ENCODE data around the gene MS4A2.
"Not testable (repeated sequence)": the region's sequence is repeated elsewhere in the genome, so short reads cannot be mapped to it uniquely, and the experiment has no call there.

MS4A2 gene

GRCh38 chr11:60108631-60109030, 20.2 kb downstream of the MS4A2 start:
- WGBS (ENCODE audit: extremely low coverage, insufficient coverage, insufficient read length) = no CpG with 5 or more reads among the region's 5 CpGs
- H2BK5ac ChIP-seq (ENCODE audit: low read depth, low read length, poor library complexity); H3K27ac ChIP-seq (ENCODE audit: low read depth, low read length): not testable (repeated sequence)

GRCh38 chr11:60111793-60112192, 23.3 kb downstream of the MS4A2 start:
- H3K27me3 ChIP-seq (ENCODE audit: insufficient read depth, low read length) = no peaks in the 10 kb centered on the region
- H3K14ac ChIP-seq (ENCODE audit: low read length) = no peak overlapping the region
- H2AFZ ChIP-seq (ENCODE audit: insufficient read depth, low read length, poor library complexity) = no peak overlapping the region
- H3K79me2 ChIP-seq (ENCODE audit: control insufficient read depth, insufficient read depth, low read length, poor library complexity) = no peaks in the 10 kb centered on the region
- no peak overlapping the region for H2BK12ac ChIP-seq (ENCODE audit: low read length)
- H3K4me3 ChIP-seq (ENCODE audit: low read depth, low read length) = no peak overlapping the region
- no CpG with 5 or more reads among the region's 2 CpGs for WGBS (ENCODE audit: extremely low coverage, insufficient coverage, insufficient read length)
- H3K9me3 ChIP-seq (ENCODE audit: insufficient read depth, low read depth, low read length) = no peaks in the 10 kb centered on the region
- H3K36me3 ChIP-seq (ENCODE audit: control insufficient read depth in 1 of 2, insufficient read depth in 2 of 2, low read length in 2 of 2) = no peaks in the 10 kb centered on the region
- H2BK120ac ChIP-seq (ENCODE audit: insufficient read depth, low read length, poor library complexity) = no peak overlapping the region
- H3K79me1 ChIP-seq (ENCODE audit: low read length) = no peaks in the 10 kb centered on the region
- no peak overlapping the region for H2AK5ac ChIP-seq (ENCODE audit: low read length)
- no peak overlapping the region for H3K9ac ChIP-seq (ENCODE audit: low read length)
- H3K4ac ChIP-seq (ENCODE audit: low read depth, low read length) = no peak overlapping the region
- H3K4me1 ChIP-seq (ENCODE audit: control insufficient read depth in 1 of 2, insufficient read depth in 2 of 2, low read length in 2 of 2) = no peaks in the 10 kb centered on the region
- H3K23ac ChIP-seq (ENCODE audit: low read length) = no peak overlapping the region
- H3K27ac ChIP-seq (ENCODE audit: low read depth, low read length) = no peak overlapping the region
- H3K4me2 ChIP-seq (ENCODE audit: low read length) = no peak overlapping the region
- no peak overlapping the region for H4K91ac ChIP-seq (ENCODE audit: low read depth, low read length)
- H3K18ac ChIP-seq (ENCODE audit: low read length) = no peak overlapping the region
- H4K8ac ChIP-seq (ENCODE audit: low read depth, low read length) = no peak overlapping the region
- no peak for DNase-seq
- no peak overlapping the region for H4K12ac ChIP-seq (ENCODE audit: low read depth, low read length)
- H2BK5ac ChIP-seq (ENCODE audit: low read depth, low read length, poor library complexity) = no peak overlapping the region

More at GRCh38 chr11:60108631-60109030, 20.2 kb downstream of the MS4A2 start:
- not testable (repeated sequence) for H3K4me3 ChIP-seq (ENCODE audit: low read depth, low read length); H3K36me3 ChIP-seq (ENCODE audit: control insufficient read depth in 1 of 2, insufficient read depth in 2 of 2, low read length in 2 of 2); H2BK12ac ChIP-seq (ENCODE audit: low read length); H2AFZ ChIP-seq (ENCODE audit: insufficient read depth, low read length, poor library complexity); H3K18ac ChIP-seq (ENCODE audit: low read length); H3K9me3 ChIP-seq (ENCODE audit: insufficient read depth, low read depth, low read length); H3K79me1 ChIP-seq (ENCODE audit: low read length); H3K79me2 ChIP-seq (ENCODE audit: control insufficient read depth, insufficient read depth, low read length, poor library complexity); H4K91ac ChIP-seq (ENCODE audit: low read depth, low read length); H3K4me2 ChIP-seq (ENCODE audit: low read length); H2BK120ac ChIP-seq (ENCODE audit: insufficient read depth, low read length, poor library complexity); H3K23ac ChIP-seq (ENCODE audit: low read length); H2AK5ac ChIP-seq (ENCODE audit: low read length); H3K14ac ChIP-seq (ENCODE audit: low read length); DNase-seq; H4K12ac ChIP-seq (ENCODE audit: low read depth, low read length); H3K4ac ChIP-seq (ENCODE audit: low read depth, low read length); H3K4me1 ChIP-seq (ENCODE audit: control insufficient read depth in 1 of 2, insufficient read depth in 2 of 2, low read length in 2 of 2); H4K8ac ChIP-seq (ENCODE audit: low read depth, low read length); H3K9ac ChIP-seq (ENCODE audit: low read length); H3K27me3 ChIP-seq (ENCODE audit: insufficient read depth, low read length)

GRCh38 chr11:60116996-60117790, 28.7 kb downstream of the MS4A2 start:
- Histone ChIP-seq H3K14ac (ENCODE audit: low read length) (no peak overlapping the region), H3K23ac (ENCODE audit: low read length) (no peak overlapping the region), H2AFZ (ENCODE audit: insufficient read depth, low read length, poor library complexity) (no peak overlapping the region), H3K9ac (ENCODE audit: low read length) (no peak overlapping the region), H3K79me1 (ENCODE audit: low read length) (no peaks in the 10 kb centered on the region), H3K36me3 (ENCODE audit: control insufficient read depth in 1 of 2, insufficient read depth in 2 of 2, low read length in 2 of 2) (no peaks in the 10 kb centered on the region), H3K4me2 (ENCODE audit: low read length) (no peak overlapping the region), H3K18ac (ENCODE audit: low read length) (no peak overlapping the region), H4K8ac (ENCODE audit: low read depth, low read length) (no peak overlapping the region), H4K91ac (ENCODE audit: low read depth, low read length) (no peak overlapping the region), H4K12ac (ENCODE audit: low read depth, low read length) (no peak overlapping the region), H2BK12ac (ENCODE audit: low read length) (no peak overlapping the region), H3K4ac (ENCODE audit: low read depth, low read length) (no peak overlapping the region), H2BK5ac (ENCODE audit: low read depth, low read length, poor library complexity) (no peak overlapping the region), H3K4me1 (ENCODE audit: control insufficient read depth in 1 of 2, insufficient read depth in 2 of 2, low read length in 2 of 2) (no peaks in the 10 kb centered on the region), H3K4me3 (ENCODE audit: low read depth, low read length) (no peak overlapping the region), H3K9me3 (ENCODE audit: insufficient read depth, low read depth, low read length) (no peaks in the 10 kb centered on the region), H2BK120ac (ENCODE audit: insufficient read depth, low read length, poor library complexity) (no peak overlapping the region), H2AK5ac (ENCODE audit: low read length) (no peak overlapping the region), H3K27ac (ENCODE audit: low read depth, low read length) (no peak overlapping the region), H3K79me2 (ENCODE audit: control insufficient read depth, insufficient read depth, low read length, poor library complexity) (no peaks in the 10 kb centered on the region), H3K27me3 (ENCODE audit: insufficient read depth, low read length) (no peaks in the 10 kb centered on the region)
- no peak for DNase-seq

DNA sequence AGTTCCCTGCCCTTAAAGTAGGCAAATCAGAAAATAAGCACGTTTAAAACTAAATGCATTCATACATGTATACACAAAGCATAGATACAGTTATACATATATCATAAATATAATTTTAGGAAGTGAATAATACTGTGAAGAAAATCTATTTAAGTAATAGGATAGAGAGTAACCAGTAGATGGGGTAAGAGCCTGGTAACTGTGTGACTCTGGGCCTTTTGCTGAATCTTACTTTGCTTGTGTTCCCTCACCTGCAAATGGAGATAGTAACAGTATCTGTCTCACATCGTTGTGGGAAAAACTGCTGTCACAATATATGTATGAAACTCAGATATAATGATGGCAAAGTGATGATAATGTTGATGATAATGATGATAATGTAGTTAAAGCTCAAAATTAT, 29.9 kb downstream of the MS4A2 start:
- DNase-seq = no peak
- Histone ChIP-seq H3K4me1 (ENCODE audit: control insufficient read depth in 1 of 2, insufficient read depth in 2 of 2, low read length in 2 of 2) (no peaks in the 10 kb centered on the region), H2BK12ac (ENCODE audit: low read length) (no peak overlapping the region), H3K4me3 (ENCODE audit: low read depth, low read length) (no peak overlapping the region), H4K91ac (ENCODE audit: low read depth, low read length) (no peak overlapping the region), H3K4me2 (ENCODE audit: low read length) (no peak overlapping the region), H3K79me1 (ENCODE audit: low read length) (no peaks in the 10 kb centered on the region), H3K79me2 (ENCODE audit: control insufficient read depth, insufficient read depth, low read length, poor library complexity) (no peaks in the 10 kb centered on the region), H2BK120ac (ENCODE audit: insufficient read depth, low read length, poor library complexity) (no peak overlapping the region), H3K18ac (ENCODE audit: low read length) (no peak overlapping the region), H2AK5ac (ENCODE audit: low read length) (no peak overlapping the region), H3K9me3 (ENCODE audit: insufficient read depth, low read depth, low read length) (no peaks in the 10 kb centered on the region), H3K4ac (ENCODE audit: low read depth, low read length) (no peak overlapping the region), H2BK5ac (ENCODE audit: low read depth, low read length, poor library complexity) (no peak overlapping the region), H3K9ac (ENCODE audit: low read length) (no peak overlapping the region), H3K27ac (ENCODE audit: low read depth, low read length) (no peak overlapping the region), H4K8ac (ENCODE audit: low read depth, low read length) (no peak overlapping the region), H3K36me3 (ENCODE audit: control insufficient read depth in 1 of 2, insufficient read depth in 2 of 2, low read length in 2 of 2) (no peaks in the 10 kb centered on the region), H2AFZ (ENCODE audit: insufficient read depth, low read length, poor library complexity) (no peak overlapping the region), H3K14ac (ENCODE audit: low read length) (no peak overlapping the region), H3K27me3 (ENCODE audit: insufficient read depth, low read length) (no peaks in the 10 kb centered on the region), H4K12ac (ENCODE audit: low read depth, low read length) (no peak overlapping the region), H3K23ac (ENCODE audit: low read length) (no peak overlapping the region)
- no CpG with 5 or more reads among the region's 2 CpGs for WGBS (ENCODE audit: extremely low coverage, insufficient coverage, insufficient read length)

Measured in trophoblast cell (in vitro differentiated cells and primary cell).